ENCODE measurements around the gene FBXL4. TPM values are rescaled to one million over a fixed set of nuclear protein-coding genes. Genes with fewer than 3 reads are reported as not detected.

The FBXL4 gene
- polyA plus RNA-seq, 1 donor (not counting 4 experiments of a cell fraction or from before 2014, with no cell fraction given) = 19.9 TPM

- Histone ChIP-seq H3K79me2 (ENCODE audit: control insufficient read depth, insufficient read depth, low read length) (no peaks in the 10 kb centered on the region), H3K9me1 (ENCODE audit: control insufficient read depth, extremely low read depth, insufficient read depth, low read length) (no peaks in the 10 kb centered on the region), H3K4me2 (ENCODE audit: control insufficient read depth, extremely low read depth, insufficient read depth, low read depth, low read length) (peak within 1 kb of the TSS; percentile 69), H3K4me3 (ENCODE audit: control insufficient read depth in 2 of 3, extremely low read depth in 1 of 3, insufficient read depth in 2 of 3, low read depth in 1 of 3, low read length in 3 of 3) (peak within 1 kb of the TSS; percentile 29 to 49 (median 46)), H3K36me3 (ENCODE audit: control insufficient read depth in 2 of 2, extremely low read depth in 1 of 2, insufficient read depth in 2 of 2, low read length in 2 of 2) (no peaks in the 10 kb centered on the region), H3K27ac (ENCODE audit: control insufficient read depth, insufficient read depth, low read length) (no peak within 1 kb of the TSS), H3K27me3 (ENCODE audit: control insufficient read depth, extremely low read depth, insufficient read depth, low read length) (peaks cover 89% of the 10 kb centered on the region), H3K9ac (ENCODE audit: control insufficient read depth, extremely low read depth, insufficient read depth, low read length) (no peak within 1 kb of the TSS), H2AFZ (ENCODE audit: control insufficient read depth, low read length) (peak within 1 kb of the TSS; percentile 40), H3K4me1 (ENCODE audit: control insufficient read depth, extremely low read depth, insufficient read depth, low read length) (peaks cover 15% of the 10 kb centered on the region), H4K20me1 (ENCODE audit: control insufficient read depth, extremely low read depth, insufficient read depth, low read length) (peaks cover 3% of the 10 kb centered on the region), H3K9me3 (ENCODE audit: control insufficient read depth, low read depth, low read length) (no peaks in the 10 kb centered on the region)
- TF ChIP-seq CTCF (optimal IDR thresholded peaks at IDR 0.05 in 1 of 3, IDR thresholded peaks at IDR 0.05 in 1 of 3, conservative IDR thresholded peaks at IDR 0.05 in 1 of 3; ENCODE audit: extremely low read depth in 1 of 3, insufficient read depth in 2 of 3, low read length in 3 of 3) = no peak
- TF ChIP-seq EZH2 (IDR thresholded peaks at IDR 0.05; ENCODE audit: low read length) = peak; percentile 51
- FAIRE-seq (no peak), DNase-seq (ENCODE audit: low read depth, low spot score) (no peak)
- dilution Hi-C loops (cut with MboI; ENCODE audit: extremely low pct_ligation_motif_present, low sequenced_read_pairs) = no loop called here
Measured at GRCh38 chr6:98834060-98835031, 113.4 kb downstream of the FBXL4 start, which contains the start of gene POU3F2. Gene POU3F2 (plus strand): TSS chr6:98834574. CDS start chr6:98834874, 300 bp downstream.

GRCh38 chr6:98833307-98834059 is 114.3 kb downstream of the FBXL4 start:
- dilution Hi-C loops (cut with MboI; ENCODE audit: extremely low pct_ligation_motif_present, low sequenced_read_pairs) = no loop called here
- Histone ChIP-seq H3K9ac (ENCODE audit: control insufficient read depth, extremely low read depth, insufficient read depth, low read length) (no peak overlapping the region), H3K4me3 (ENCODE audit: control insufficient read depth in 2 of 3, extremely low read depth in 1 of 3, insufficient read depth in 2 of 3, low read depth in 1 of 3, low read length in 3 of 3) (peak overlapping the region in 1 of 3 experiments; percentile 12), H3K9me3 (ENCODE audit: control insufficient read depth, low read depth, low read length) (no peaks in the 10 kb centered on the region), H3K9me1 (ENCODE audit: control insufficient read depth, extremely low read depth, insufficient read depth, low read length) (no peaks in the 10 kb centered on the region), H3K36me3 (ENCODE audit: control insufficient read depth in 2 of 2, extremely low read depth in 1 of 2, insufficient read depth in 2 of 2, low read length in 2 of 2) (no peaks in the 10 kb centered on the region), H2AFZ (ENCODE audit: control insufficient read depth, low read length) (peak overlapping the region; percentile 16), H3K4me2 (ENCODE audit: control insufficient read depth, extremely low read depth, insufficient read depth, low read depth, low read length) (peak overlapping the region; percentile 69), H3K27ac (ENCODE audit: control insufficient read depth, insufficient read depth, low read length) (no peak overlapping the region), H3K4me1 (ENCODE audit: control insufficient read depth, extremely low read depth, insufficient read depth, low read length) (peaks cover 15% of the 10 kb centered on the region), H3K79me2 (ENCODE audit: control insufficient read depth, insufficient read depth, low read length) (no peaks in the 10 kb centered on the region), H3K27me3 (ENCODE audit: control insufficient read depth, extremely low read depth, insufficient read depth, low read length) (peaks cover 93% of the 10 kb centered on the region), H4K20me1 (ENCODE audit: control insufficient read depth, extremely low read depth, insufficient read depth, low read length) (peaks cover 3% of the 10 kb centered on the region)
- DNase-seq (ENCODE audit: low read depth, low spot score) (no peak), FAIRE-seq (no peak)
- TF ChIP-seq EZH2 (IDR thresholded peaks at IDR 0.05; ENCODE audit: low read length) = peak; percentile 94
- no peak for TF ChIP-seq CTCF (optimal IDR thresholded peaks at IDR 0.05 in 1 of 3, IDR thresholded peaks at IDR 0.05 in 1 of 3, conservative IDR thresholded peaks at IDR 0.05 in 1 of 3; ENCODE audit: extremely low read depth in 1 of 3, insufficient read depth in 2 of 3, low read length in 3 of 3)
